OCI-LY1 (cell line): ENCODE results near the gene JAM3.

ENCODE experiments used
- H2AFZ ChIP-seq: fragments of 200-600 bp; sonication (generic), shearing (Covaris generic); 2 replicates; pipeline ENCODE4 v1.6.0; 2014; ENCODE audit warnings: antibody characterized with exemption, mild to moderate bottlenecking, low read length
- H3F3A ChIP-seq: fragments of 200-600 bp; sonication (generic), shearing (Covaris generic); 2 replicates; pipeline ENCODE4 v1.6.0; 2014; ENCODE audit warnings: mild to moderate bottlenecking, antibody characterized with exemption, low read length, moderate library complexity; ENCODE audit not compliant: insufficient read depth
- H3K27ac ChIP-seq: fragments of 200-600 bp; sonication (generic); 2 replicates; pipeline ENCODE4 v1.5.1; 2014; ENCODE audit warnings: low read length, mixed run types, mild to moderate bottlenecking, low read depth; ENCODE audit not compliant: poor library complexity, severe bottlenecking
- H3K27me3 ChIP-seq: fragments of 200-600 bp; sonication (generic); 2 replicates; pipeline ENCODE4 v1.6.0; 2014; ENCODE audit warnings: antibody characterized with exemption, mild to moderate bottlenecking, low read length, moderate library complexity; ENCODE audit not compliant: insufficient read depth
- H3K36me3 ChIP-seq: fragments of 200-600 bp; sonication (generic); 2 replicates; pipeline ENCODE4 v1.6.1; 2014; ENCODE audit warnings: mild to moderate bottlenecking, antibody characterized with exemption, low read length, moderate library complexity, mixed read lengths; ENCODE audit not compliant: insufficient read depth
- H3K4me1 ChIP-seq: fragments of 200-600 bp; sonication (generic); 2 replicates; pipeline ENCODE4 v1.5.1; 2014; ENCODE audit warnings: mild to moderate bottlenecking, low read length, moderate library complexity; ENCODE audit not compliant: insufficient read depth, severe bottlenecking
- H3K4me2 ChIP-seq: fragments of 200-600 bp; sonication (generic), shearing (Covaris generic); 2 replicates; pipeline ENCODE4 v1.6.1; 2014; ENCODE audit warnings: low read length
- H3K4me3 ChIP-seq: fragments of 200-600 bp; sonication (generic); 2 replicates; pipeline ENCODE4 v1.5.1; 2014; ENCODE audit warnings: low read length, low read depth, mild to moderate bottlenecking, mixed read lengths; ENCODE audit not compliant: poor library complexity, severe bottlenecking
- H3K79me2 ChIP-seq: fragments of 200-600 bp; shearing (Covaris generic); 2 replicates; pipeline ENCODE4 v1.6.1; 2016; ENCODE audit warnings: mixed run types, low read length, mixed read lengths; ENCODE audit not compliant: insufficient read depth
- H3K9ac ChIP-seq: fragments of 200-600 bp; sonication (generic), shearing (Covaris generic); 2 replicates; pipeline ENCODE4 v1.6.1; 2014; ENCODE audit warnings: mild to moderate bottlenecking, low read length, mixed read lengths
- H3K9me2 ChIP-seq: fragments of 200-600 bp; sonication (generic), shearing (Covaris generic); 2 replicates; pipeline ENCODE4 v1.6.1; 2014; ENCODE audit warnings: low read depth, mild to moderate bottlenecking, low read length, mixed read lengths
- H3K9me3 ChIP-seq: fragments of 200-600 bp; shearing (Covaris generic); 2 replicates; pipeline ENCODE4 v1.6.1; 2014; ENCODE audit warnings: low read length, mixed read lengths
- H4K20me1 ChIP-seq: fragments of 200-600 bp; sonication (generic), shearing (Covaris generic); 2 replicates; pipeline ENCODE4 v1.6.0; 2016; ENCODE audit warnings: mild to moderate bottlenecking, low read length; ENCODE audit not compliant: insufficient read depth
- CTCF ChIP-seq: fragments of 200-600 bp; sonication (generic), shearing (Covaris generic); IDR thresholded peaks from 2 replicates; pipeline ENCODE4 v1.5.1; 2017; ENCODE audit warnings: mild to moderate bottlenecking, antibody characterized with exemption, low read length, moderate library complexity, mixed read lengths
- EZH2 ChIP-seq: fragments of 200-600 bp; sonication (generic), shearing (Covaris generic); IDR thresholded peaks from 2 replicates; pipeline ENCODE4 v1.8.0; 2017; ENCODE audit warnings: borderline replicate concordance, mixed run types, mild to moderate bottlenecking, antibody characterized with exemption, low read length, moderate library complexity, mixed read lengths

The JAM3 gene

GRCh38 chr11:134131628-134132244 is 62.9 kb downstream of the JAM3 start:
- H3K27me3 ChIP-seq = no peaks in the 10 kb centered on the region
- H3K4me1 ChIP-seq = no peaks in the 10 kb centered on the region
- H3K4me2 ChIP-seq = no peak overlapping the region
- H3K36me3 ChIP-seq = no peaks in the 10 kb centered on the region
- H3K27ac ChIP-seq = no peak overlapping the region
- no peak overlapping the region for H2AFZ ChIP-seq
- no peak overlapping the region for H3K9ac ChIP-seq
- TF ChIP-seq CTCF (no peak), EZH2 (no peak)
- no peaks in the 10 kb centered on the region for H3F3A ChIP-seq
- H3K9me3 ChIP-seq = no peaks in the 10 kb centered on the region
- no peak overlapping the region for H3K4me3 ChIP-seq
- H3K9me2 ChIP-seq = no peaks in the 10 kb centered on the region
- H3K79me2 ChIP-seq = no peaks in the 10 kb centered on the region
- H4K20me1 ChIP-seq = no peaks in the 10 kb centered on the region

GRCh38 chr11:134132808-134133207 is 63.9 kb downstream of the JAM3 start:
- no peaks in the 10 kb centered on the region for H3K4me1 ChIP-seq
- no peaks in the 10 kb centered on the region for H3K79me2 ChIP-seq
- no peaks in the 10 kb centered on the region for H3K9me2 ChIP-seq
- TF ChIP-seq EZH2 (no peak), CTCF (no peak)
- no peak overlapping the region for H3K4me2 ChIP-seq
- no peaks in the 10 kb centered on the region for H3F3A ChIP-seq
- H3K9me3 ChIP-seq = no peaks in the 10 kb centered on the region
- H3K27me3 ChIP-seq = no peaks in the 10 kb centered on the region
- H4K20me1 ChIP-seq = no peaks in the 10 kb centered on the region
- no peak overlapping the region for H3K4me3 ChIP-seq
- H3K27ac ChIP-seq = no peak overlapping the region
- H2AFZ ChIP-seq = no peak overlapping the region
- no peak overlapping the region for H3K9ac ChIP-seq
- no peaks in the 10 kb centered on the region for H3K36me3 ChIP-seq

GRCh38 chr11:134134167-134134566 is 65.3 kb downstream of the JAM3 start:
- no peaks in the 10 kb centered on the region for H3K4me1 ChIP-seq
- no peaks in the 10 kb centered on the region for H3K27me3 ChIP-seq
- H3K27ac ChIP-seq = no peak overlapping the region
- TF ChIP-seq CTCF = no peak
- no peak for TF ChIP-seq EZH2
- no peaks in the 10 kb centered on the region for H3K36me3 ChIP-seq
- no peak overlapping the region for H3K4me2 ChIP-seq
- no peaks in the 10 kb centered on the region for H3K9me3 ChIP-seq
- no peaks in the 10 kb centered on the region for H3F3A ChIP-seq
- no peaks in the 10 kb centered on the region for H3K9me2 ChIP-seq
- H3K4me3 ChIP-seq = no peak overlapping the region
- no peak overlapping the region for H2AFZ ChIP-seq
- no peak overlapping the region for H3K9ac ChIP-seq
- no peaks in the 10 kb centered on the region for H3K79me2 ChIP-seq
- no peaks in the 10 kb centered on the region for H4K20me1 ChIP-seq
